Activated T-helper 1 cell treated with Interleukin-2 at 50 U/mL for 16 hours (primary cell): ENCODE data around the gene PSAPL1.

Experiments used
- DNase-seq: peaks from one replicate; pipeline ENCODE4 v3.0.0-alpha.2; 2020; ENCODE audit warnings: low read depth

Gene PSAPL1

DNA sequence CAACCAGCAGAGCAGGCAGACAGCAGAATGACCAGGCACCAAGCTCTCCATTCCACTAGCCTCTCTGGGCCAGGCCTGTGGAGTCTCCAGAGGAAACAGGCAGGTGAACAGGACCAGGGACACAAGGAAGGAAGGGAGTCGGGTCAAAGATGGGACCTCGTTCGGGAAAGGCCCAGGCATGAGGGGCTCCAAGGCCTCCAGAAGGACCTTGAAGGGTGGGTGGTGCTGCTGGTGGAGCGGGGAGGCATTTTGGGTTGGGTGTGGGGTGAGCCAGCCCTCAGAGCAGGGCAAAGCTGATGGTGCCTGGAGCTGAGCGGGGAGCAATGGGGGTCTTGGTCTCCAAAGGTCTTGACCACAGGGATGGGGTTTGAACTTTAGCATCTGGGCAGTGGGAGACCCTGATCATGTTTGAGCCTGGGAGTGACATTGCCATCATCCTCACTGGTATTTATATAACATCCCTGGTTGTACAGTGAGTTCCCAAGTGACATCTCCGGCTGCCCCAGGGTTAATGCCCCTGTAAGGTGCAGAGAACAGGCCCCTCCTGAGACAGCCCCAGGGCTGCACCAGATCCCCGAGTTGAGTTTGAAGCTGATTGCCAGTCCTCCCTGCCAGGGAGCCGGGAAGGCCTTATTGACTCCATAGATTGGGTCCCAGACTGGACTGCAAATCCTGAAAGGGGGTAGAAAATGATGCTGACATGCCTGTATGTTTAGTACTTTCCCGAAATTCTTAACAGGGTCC is 52.7 kb downstream of the PSAPL1 start:
- DNase-seq = no peak

DNA sequence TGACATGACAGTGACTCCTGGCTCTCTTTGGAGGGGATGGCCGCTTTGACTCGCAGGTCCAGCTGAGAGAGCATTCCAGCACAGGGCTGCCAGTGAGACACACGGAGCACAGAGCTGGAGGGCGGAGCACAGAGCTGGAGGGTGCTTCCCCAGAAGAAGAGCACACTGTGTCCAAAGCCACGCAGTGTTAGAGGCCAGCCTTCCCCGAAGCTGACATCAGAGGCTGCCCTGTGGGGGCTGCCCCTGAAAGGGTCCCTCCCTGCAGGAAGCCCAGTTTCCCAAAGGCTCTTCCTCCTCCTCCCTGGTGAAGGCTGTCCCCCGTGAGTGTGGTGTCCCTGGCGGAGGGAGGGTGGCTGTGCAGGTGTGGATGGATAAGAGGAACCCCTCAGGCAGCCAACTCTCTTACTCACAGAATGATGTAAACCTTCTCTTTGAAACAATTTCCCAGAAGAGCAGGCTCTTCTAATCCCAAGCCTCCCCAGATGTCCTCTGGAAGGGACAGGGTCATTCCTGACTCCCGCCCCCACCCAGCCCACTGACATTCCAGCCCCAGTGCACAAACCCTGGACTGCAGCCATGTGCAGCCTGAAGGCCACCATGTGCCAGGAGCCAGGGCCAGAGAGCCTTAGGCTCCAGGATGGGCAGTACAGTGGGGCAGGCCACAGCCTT is 53.4 kb downstream of the PSAPL1 start:
- no peak for DNase-seq
